Breast epithelium (tissue), 4 donors: ENCODE data around the gene GNPTAB. TPM values are rescaled to one million over a fixed set of nuclear protein-coding genes. Genes with fewer than 3 reads are reported as not detected.

Experiments used
- DNase-seq, 2 donors: peaks; one replicate each; pipeline ENCODE4 v3.0.0-alpha.2; 2019; ENCODE audit warnings: low spot score in 2 of 2
- H3K27ac ChIP-seq, 2 donors: fragments of 200-600 bp; sonication (generic) in 1 of 2; one replicate each; pipeline ENCODE4 v1.5.1; 2016 to 2019; ENCODE audit warnings: mild to moderate bottlenecking in 1 of 2
- H3K27me3 ChIP-seq, 2 donors: fragments of 200-600 bp; sonication (generic) in 1 of 2; one replicate each; pipeline versions ENCODE4 v1.5.1 to v1.6.0; 2017 to 2019; ENCODE audit warnings: control low read depth in 1 of 2, mild to moderate bottlenecking in 1 of 2
- H3K36me3 ChIP-seq: fragments of 200-600 bp; one replicate; pipeline ENCODE4 v1.5.1; 2019
- H3K4me1 ChIP-seq, 2 donors: fragments of 200-600 bp; sonication (generic); one replicate each; pipeline ENCODE4 v1.5.1; 2016 to 2019; ENCODE audit warnings: control low read depth in 1 of 2
- H3K4me3 ChIP-seq, 3 donors: fragments of 200-600 bp; sonication (generic); 1 replicate in 2 of 3; 2 replicates in 1 of 3; pipeline ENCODE4 v1.5.1; 2016 to 2019; ENCODE audit warnings: mild to moderate bottlenecking in 3 of 3, moderate library complexity in 2 of 3
- H3K9me3 ChIP-seq, 2 donors: fragments of 200-600 bp; sonication (generic) in 1 of 2; one replicate each; pipeline ENCODE4 v1.5.1; 2016 to 2019; ENCODE audit warnings: control low read depth in 1 of 2
- CTCF ChIP-seq, 3 donors: fragments of 450-650 bp; IDR thresholded peaks; one replicate each; pipeline ENCODE4 v1.5.1; 2016 to 2017; ENCODE audit warnings: antibody characterized with exemption in 3 of 3, mild to moderate bottlenecking in 3 of 3, moderate library complexity in 3 of 3
- POLR2A ChIP-seq: fragments of 450-650 bp; IDR thresholded peaks from one replicate; pipeline ENCODE4 v1.6.1; 2016; ENCODE audit warnings: antibody characterized with exemption, mild to moderate bottlenecking, moderate library complexity
- POLR2AphosphoS5 ChIP-seq, 3 donors: sonication (generic); formaldehyde crosslinking; IDR thresholded peaks; one replicate each; pipeline ENCODE4 v1.6.1; 2017; ENCODE audit warnings: antibody characterized with exemption in 3 of 3
- intact Hi-C: fragments of 100-400 bp; cut with DNase I; formaldehyde crosslinking; loops from one replicate; pipeline ENCODE4 v1.15.1; 2023; ENCODE audit warnings: low total_unique reads
- total RNA-seq, 3 donors: library from RNA; depleted of rRNA; stranded (reverse); fragments of >200 nt; gene quantifications; one replicate each; pipeline ENCODE4 v1.1.0, GENCODE V29; 2016

Gene GNPTAB
- total RNA-seq, 3 donors from 2014 or later = 37.4 to 59.0 (median 39.7) TPM

DNA sequence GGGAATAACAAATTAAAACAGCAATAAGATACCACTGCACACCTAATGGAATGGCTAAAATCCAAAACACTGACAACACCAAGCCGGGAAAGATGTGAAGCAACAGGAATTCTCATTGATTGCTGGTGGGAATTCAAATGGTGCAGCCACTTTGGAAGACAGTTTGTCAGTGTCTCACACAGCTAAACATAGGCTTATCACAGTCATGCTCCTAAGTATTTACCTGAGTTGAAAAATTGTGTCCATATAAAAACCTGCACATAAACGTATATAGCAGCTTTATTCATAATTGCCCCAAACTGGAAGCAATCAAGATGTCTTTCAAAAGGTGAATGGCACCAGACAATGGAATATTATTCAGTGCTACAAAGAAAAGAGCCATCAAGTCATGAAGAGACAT, 21.6 kb downstream of the GNPTAB start:
- Histone ChIP-seq H3K27me3 (no peaks in the 10 kb centered on the region), H3K9me3 (no peaks in the 10 kb centered on the region), H3K4me3 (no peak overlapping the region), H3K27ac (no peak overlapping the region), H3K4me1 (no peaks in the 10 kb centered on the region), H3K36me3 (no peaks in the 10 kb centered on the region)
- TF ChIP-seq POLR2A = no peak
- TF ChIP-seq CTCF (IDR thresholded peaks at IDR 0.05) = no peak
- no peak for TF ChIP-seq POLR2AphosphoS5 (IDR thresholded peaks at IDR 0.05)
- intact Hi-C loops = no loop called here
- DNase-seq = no peak

DNA sequence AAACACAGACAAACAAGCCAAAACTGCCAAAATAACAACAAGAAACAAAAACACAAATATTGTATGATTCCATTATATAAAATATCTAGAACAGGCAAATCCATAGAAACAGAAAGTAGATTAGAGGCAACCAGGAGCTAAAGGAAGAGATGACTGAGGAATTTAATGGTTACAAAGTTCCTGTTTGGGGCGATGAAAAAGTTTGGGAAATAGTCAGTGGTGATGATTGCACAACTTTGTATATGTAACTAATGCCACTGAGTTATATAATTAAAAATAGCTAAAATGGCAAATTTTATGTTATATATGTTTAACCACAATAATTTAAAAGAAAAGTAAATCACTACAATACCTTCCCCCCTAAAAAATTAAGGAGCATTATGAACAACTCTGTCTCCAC, 24.5 kb downstream of the GNPTAB start:
- Histone ChIP-seq H3K9me3 (no peaks in the 10 kb centered on the region), H3K27ac (no peak overlapping the region), H3K36me3 (no peaks in the 10 kb centered on the region), H3K27me3 (no peaks in the 10 kb centered on the region), H3K4me3 (no peak overlapping the region), H3K4me1 (no peaks in the 10 kb centered on the region)
- TF ChIP-seq CTCF (IDR thresholded peaks at IDR 0.05) (no peak), POLR2AphosphoS5 (IDR thresholded peaks at IDR 0.05) (no peak), POLR2A (no peak)
- DNase-seq = no peak
- intact Hi-C loops = no loop called here

GRCh38 chr12:101804409-101804808, 26.4 kb downstream of the GNPTAB start:
- TF ChIP-seq CTCF (IDR thresholded peaks at IDR 0.05) (no peak), POLR2A (no peak), POLR2AphosphoS5 (IDR thresholded peaks at IDR 0.05) (no peak)
- intact Hi-C loops = no loop called here
- no peak for DNase-seq
- Histone ChIP-seq H3K4me3 (no peak overlapping the region), H3K4me1 (no peaks in the 10 kb centered on the region), H3K27me3 (no peaks in the 10 kb centered on the region), H3K9me3 (no peaks in the 10 kb centered on the region), H3K27ac (no peak overlapping the region), H3K36me3 (no peaks in the 10 kb centered on the region)

- Histone ChIP-seq H3K27me3 (no peaks in the 10 kb centered on the region), H3K36me3 (no peaks in the 10 kb centered on the region), H3K9me3 (no peaks in the 10 kb centered on the region), H3K4me3 (no peak overlapping the region), H3K27ac (no peak overlapping the region), H3K4me1 (no peaks in the 10 kb centered on the region)
- no peak for TF ChIP-seq POLR2AphosphoS5 (IDR thresholded peaks at IDR 0.05)
- TF ChIP-seq CTCF (IDR thresholded peaks at IDR 0.05) = no peak
- no peak for TF ChIP-seq POLR2A
- intact Hi-C loops = no loop called here
- DNase-seq = no peak
These were observed 26.8 kb downstream of the GNPTAB start for GRCh38 chr12:101803978-101804377.

GRCh38 chr12:101802486-101802885, 28.3 kb downstream of the GNPTAB start:
- intact Hi-C loops = no loop called here
- DNase-seq = no peak

More at GRCh38 chr12:101802486-101802885, 28.3 kb downstream of the GNPTAB start:
- no peak overlapping the region for H3K4me3 ChIP-seq
- H3K27ac ChIP-seq = no peak overlapping the region
- no peak for TF ChIP-seq POLR2A
- no peak for TF ChIP-seq CTCF (IDR thresholded peaks at IDR 0.05)
- no peak for TF ChIP-seq POLR2AphosphoS5 (IDR thresholded peaks at IDR 0.05)
- no peaks in the 10 kb centered on the region for H3K36me3 ChIP-seq
- no peaks in the 10 kb centered on the region for H3K4me1 ChIP-seq
- no peaks in the 10 kb centered on the region for H3K9me3 ChIP-seq
- no peaks in the 10 kb centered on the region for H3K27me3 ChIP-seq
